Measurements from ENCODE around the gene SEMA3A. TPM values are rescaled to one million over a fixed set of nuclear protein-coding genes. Genes with fewer than 3 reads are reported as not detected.
A peak's percentile ranks its signal among the peaks of the same experiment; 100 is the strongest.

Gene SEMA3A
- total RNA-seq, 1 experiment from 2014 or later: 54.7 TPM

DNA sequence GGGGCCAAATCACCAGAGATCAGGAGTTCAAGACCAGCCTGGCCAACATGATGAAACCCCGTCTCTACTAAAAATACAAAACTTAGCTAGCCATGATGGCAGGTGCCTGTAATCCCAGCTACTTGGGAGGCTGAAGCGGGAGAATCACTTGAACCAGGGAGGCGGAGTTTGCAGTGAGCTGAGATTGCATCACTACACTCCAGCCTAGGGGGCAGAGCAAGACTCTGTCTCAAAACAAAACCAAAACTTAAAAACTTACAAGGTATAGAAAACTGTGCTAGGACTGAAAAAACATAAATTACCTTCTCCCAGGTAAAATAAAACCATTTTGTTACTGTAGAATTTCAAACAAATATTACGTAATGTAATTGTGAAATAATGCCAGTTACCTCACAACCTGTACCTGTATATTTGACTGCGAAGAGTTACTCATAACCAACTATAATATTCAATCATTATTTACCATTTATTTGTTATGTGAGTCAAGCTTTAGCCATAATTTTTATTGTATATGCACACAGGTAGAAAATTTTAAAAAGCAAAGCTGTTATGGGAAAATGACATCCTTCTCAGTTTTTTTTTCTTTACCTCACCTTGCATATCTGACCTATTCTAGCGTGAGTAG is 180.9 kb downstream of the SEMA3A start:
- no peak for DNase-seq (ENCODE audit: low spot score)

DNA sequence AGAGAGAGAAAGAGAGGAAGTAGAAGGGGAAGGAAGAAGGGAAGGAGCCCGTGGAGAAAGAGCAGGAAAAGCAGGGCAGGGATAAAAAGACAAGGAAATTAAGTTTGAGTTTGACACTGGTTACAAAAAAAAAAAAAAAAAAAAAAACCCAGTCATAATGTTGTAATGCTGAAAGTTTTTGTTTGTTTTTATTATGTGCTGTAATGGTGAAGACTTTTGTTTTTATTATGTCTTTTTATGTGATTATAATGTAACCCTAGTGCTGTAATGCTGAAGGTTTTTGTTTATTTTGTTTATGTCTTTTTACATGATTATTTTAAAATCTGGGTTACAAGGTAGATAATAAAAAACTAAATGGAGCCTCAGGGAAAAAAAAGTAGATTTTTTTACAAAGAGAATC is 184.8 kb downstream of the SEMA3A start:
- no peak for DNase-seq (ENCODE audit: low spot score)

DNA sequence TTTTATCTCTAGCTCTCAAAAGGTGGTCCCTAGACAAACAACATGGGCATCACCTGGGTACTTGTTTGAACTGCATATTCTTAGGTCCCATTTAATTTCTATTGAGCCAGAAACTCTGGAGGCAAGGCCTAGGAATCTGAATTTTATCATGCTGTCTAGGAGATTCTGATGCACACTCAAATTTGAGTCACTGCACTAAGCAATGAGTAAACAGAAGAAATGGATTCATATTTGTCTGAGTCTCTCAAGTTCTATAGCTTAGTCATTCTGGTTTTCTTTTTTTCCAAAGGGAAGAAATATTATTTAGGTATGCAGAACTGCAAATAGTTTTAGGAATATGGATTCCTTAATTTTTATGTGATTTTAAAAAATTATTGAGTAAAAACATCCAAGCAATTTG is 185.5 kb downstream of the SEMA3A start:
- DNase-seq (ENCODE audit: low spot score): no peak

DNA sequence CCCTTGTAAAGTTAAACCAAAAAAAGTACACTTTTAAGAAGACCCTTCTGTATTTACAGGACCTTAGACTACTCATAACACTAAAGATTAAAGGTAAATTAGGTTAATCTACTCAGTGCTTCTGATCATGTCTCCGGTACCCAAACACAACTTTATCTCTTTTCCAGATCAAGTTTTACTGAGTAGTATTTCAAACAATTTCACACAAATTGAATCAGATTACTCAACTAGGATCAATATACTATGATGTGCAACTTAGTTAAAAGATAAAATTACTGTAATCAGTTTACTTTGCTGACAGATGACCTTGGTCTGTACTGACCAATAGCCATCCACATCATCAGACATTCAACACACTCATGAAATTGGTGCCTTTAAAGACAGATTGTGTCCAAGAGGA is 191.4 kb downstream of the SEMA3A start:
- no peak for DNase-seq (ENCODE audit: low spot score)

DNA sequence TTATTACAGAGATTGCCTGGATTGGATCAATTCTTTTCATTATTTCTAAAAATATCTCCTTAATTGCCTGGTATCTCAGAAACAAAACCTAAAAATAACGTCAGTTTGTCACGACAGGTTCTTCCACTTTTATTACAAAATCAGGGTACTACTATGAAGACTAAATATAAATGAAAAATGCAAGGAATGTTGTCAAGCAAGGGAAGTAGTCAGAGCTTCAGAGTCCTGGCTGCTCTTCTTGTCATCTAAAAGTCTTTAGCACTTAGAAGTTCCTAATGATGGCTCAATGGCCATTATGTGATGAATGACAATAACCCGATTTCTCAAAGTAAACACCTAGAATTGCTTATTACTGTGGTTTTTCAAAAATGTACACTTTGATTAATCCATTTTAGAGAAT is 192.2 kb downstream of the SEMA3A start:
- no peak for DNase-seq (ENCODE audit: low spot score)

DNA sequence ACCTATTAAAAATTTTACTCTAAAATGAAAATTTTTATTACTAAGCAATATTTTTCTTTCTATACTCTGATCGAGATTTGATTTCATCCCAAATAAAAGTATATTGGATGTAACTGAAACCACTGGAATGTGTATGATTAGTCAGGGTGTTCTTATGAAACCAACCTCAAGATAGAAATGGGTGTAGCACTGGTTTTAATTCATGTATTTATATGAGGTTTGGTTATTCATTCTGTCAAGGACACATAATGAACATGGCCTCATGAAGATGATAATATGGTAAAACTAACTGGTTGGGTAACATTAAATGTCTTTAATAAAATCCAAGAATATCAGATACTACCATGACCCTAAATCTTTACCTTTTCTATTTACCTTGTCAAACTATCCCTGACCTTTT is 197.7 kb downstream of the SEMA3A start:
- DNase-seq (ENCODE audit: low spot score): no peak

DNA sequence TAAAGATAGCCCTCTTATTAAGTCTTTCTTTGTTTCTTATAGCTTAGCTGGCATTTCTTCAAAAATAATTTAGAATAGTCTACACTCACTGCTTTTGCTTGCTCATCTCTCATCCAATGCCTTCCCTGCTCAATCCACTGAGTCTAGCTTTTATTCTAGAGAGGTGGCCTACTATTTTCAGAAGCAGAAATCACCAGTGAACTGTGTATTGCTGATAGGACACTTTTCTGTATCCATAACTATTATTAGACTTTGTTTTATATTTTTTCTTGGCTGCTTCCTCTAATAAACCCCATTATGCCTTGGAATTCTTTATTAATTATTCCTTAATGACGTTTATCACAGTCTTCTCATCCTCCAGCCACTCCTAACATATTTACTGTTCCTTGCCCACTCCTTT is 206.8 kb downstream of the SEMA3A start:
- DNase-seq (ENCODE audit: low spot score): no peak

DNA sequence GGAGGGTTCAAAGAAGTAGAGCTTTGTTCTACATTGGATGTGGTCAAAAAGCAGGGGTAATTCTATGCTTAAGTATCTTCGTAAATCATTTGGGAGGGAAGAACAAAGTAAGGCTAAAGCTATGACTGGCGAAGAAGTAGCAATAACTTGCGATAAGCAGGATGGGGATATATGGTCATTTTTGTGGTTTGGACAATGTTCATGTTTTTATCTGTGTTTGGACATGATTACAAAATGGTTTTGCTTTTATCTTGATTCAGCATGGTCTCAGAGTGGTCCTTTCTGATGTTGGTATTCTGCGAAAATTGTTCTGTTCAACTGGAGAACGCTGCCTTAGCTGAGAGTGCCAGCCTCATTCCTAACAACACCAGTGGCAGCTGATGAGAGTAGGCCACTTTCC is 208.8 kb downstream of the SEMA3A start:
- no peak for DNase-seq (ENCODE audit: low spot score)

DNA sequence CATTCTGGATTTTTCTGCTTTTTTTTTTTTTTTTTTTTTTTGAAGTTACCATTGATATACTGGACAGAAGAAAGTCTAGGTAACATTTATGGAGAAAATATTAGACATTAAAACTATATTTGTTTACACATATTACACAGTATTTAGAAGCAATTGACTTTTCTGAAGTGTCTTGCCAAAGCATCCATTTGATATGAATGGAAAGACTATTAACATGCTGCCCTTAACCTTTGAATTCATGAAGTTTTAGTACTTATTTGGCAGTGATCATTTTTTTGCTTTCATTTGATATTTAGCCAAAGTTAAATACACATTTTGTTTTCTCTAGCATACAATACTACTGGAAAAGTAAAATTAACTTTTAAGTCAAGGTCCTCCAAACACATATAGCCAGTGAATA is 210.0 kb downstream of the SEMA3A start:
- DNase-seq (ENCODE audit: low spot score): no peak

DNA sequence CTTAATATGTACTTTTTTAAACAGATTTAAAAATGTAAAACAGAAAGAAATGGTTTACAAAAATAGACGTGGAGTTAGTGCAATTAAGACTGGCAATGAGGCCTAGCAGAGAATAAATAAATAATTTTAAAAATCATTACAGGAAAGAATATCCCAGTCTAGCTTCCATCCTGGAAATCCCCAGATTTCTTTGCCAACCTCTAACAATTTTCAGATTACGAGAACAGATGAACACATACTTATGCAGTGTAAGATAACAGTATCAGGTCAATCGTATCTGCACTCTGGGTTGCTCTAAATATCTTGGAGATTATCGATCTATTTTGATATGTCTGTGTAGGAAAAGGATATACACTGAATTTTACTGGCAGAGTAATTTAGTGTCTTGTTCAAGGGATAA is 210.5 kb downstream of the SEMA3A start:
- DNase-seq (ENCODE audit: low spot score): no peak

DNA sequence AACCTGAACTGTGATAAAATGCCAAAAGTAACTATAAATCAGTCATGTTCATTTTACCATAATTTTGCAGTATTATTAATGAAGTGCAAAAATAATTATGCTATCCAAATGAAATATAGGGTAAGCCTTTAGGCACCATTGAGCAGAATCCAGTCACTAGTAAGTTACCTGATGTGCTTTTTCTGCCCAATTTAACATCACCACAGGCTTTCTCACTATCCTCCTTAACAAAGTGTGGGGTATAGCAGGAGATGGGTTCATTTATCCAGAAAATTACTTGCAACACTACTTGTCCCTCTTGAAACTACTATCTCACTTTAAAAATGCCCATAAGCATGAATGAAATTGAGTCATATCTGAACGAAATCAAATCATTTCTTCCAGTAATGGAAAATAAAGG is 211.0 kb downstream of the SEMA3A start:
- no peak for DNase-seq (ENCODE audit: low spot score)

DNA sequence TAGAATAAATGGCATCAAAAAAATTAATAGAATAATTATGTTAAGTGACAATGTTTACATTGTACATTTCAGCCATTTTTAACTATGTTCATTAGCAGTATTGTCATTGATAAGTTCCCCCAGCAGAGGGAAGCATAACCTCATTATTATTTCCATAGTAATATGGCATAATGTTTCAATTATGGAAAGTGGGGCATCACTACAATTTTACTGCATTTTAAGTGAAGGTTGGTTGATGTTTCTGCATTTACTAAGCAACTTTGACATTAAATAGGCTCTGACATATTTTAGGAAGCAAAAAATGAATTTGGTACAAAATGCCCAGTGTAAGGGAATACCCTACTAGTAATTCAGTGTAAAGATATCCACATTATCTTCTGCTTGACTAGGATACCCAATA is 218.3 kb downstream of the SEMA3A start:
- peak; percentile 43 for DNase-seq (ENCODE audit: low spot score)

DNA sequence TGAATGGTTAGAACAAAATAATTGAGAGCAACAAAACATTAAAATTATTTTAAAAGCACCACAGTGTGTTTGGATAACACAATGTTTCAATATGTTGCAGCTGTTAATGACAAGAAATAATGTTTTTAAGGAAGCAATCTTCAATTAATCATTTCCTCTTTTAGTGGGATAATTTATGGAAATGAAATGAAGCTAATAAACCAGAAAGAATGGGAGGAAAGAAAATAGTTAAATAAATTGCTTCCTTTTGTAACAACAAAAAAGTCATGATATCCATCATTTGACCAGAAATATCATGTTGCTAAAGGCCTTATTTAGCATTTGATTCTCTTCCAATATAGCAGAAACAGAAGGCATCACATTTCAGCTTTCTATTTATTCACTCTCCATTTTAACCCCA is 224.5 kb downstream of the SEMA3A start:
- DNase-seq (ENCODE audit: low spot score): no peak

DNA sequence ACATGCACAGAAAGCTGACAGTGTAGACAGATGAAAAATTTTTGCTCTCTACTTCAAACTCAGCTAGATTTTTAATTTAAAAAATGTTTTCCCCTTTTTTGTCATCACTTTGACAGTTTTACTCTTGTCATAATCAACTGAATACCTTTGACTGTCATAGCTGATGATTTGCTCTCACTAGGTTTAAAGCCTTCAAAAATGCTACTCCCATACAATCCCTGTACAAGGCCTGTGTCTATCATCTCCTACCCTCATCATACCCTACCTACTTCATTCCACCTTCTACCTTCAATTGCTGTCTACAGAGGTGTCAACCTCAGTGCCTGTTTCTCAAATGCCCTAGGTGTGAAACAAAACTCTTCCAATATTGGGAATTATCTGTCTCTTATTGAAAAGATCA is 230.3 kb downstream of the SEMA3A start:
- DNase-seq (ENCODE audit: low spot score): no peak

DNA sequence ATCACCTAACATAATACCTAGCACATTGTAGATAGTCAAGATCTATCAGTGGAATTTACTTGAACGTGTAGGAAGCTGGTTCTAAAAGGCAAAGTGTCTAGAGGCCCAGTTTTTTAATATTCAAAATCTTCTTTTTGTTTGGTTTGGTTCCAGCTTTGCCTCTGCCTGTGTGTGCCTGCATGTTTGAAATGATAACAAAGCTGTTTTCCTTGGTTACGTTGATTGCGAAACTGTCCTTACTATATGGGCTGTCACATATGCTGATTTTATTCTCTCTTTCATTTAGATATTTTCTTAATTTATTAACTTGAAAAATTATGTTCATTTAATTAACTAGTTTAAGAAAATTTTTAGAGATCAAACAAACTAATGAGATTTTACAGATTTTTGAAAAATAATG is 237.3 kb downstream of the SEMA3A start:
- no peak for DNase-seq (ENCODE audit: low spot score)

DNA sequence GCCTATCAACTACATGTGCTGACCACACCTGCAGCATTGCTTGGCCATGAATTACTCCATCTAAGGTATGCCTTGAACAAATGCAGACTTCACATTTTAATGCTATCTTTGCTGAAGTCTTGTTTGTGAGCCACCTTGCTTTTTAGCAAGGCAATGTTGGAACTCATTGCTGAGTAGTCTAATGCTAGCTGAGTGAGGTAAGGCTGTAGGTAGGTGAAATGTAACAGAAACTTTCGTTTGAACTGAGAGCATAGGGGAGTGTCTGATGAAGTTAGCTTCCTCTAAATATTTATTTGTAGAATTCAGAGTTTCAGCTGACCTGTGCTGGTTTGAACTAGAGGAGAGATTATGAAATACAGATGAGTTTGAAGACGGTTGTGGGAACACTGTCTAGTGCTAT is 238.5 kb downstream of the SEMA3A start:
- DNase-seq (ENCODE audit: low spot score): no peak

DNA sequence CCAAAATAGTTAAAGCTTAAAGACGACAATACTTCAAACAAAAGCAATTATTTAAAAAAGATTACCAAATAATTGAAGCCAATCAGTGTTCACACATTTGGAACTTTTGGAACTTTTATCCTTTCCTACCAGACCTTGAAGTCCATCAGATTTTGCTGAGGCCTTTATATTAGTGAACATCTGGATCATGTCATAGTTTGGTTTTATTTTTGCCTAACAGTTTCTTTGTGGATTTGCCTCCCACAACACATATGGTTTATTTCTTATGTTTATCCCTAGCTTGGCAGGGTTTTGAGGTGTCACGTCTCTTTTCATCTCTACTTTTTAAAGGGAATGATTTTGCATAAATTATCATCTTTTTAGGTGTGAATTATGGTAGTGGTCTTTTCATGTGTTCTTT is 242.4 kb downstream of the SEMA3A start:
- DNase-seq (ENCODE audit: low spot score): no peak

DNA sequence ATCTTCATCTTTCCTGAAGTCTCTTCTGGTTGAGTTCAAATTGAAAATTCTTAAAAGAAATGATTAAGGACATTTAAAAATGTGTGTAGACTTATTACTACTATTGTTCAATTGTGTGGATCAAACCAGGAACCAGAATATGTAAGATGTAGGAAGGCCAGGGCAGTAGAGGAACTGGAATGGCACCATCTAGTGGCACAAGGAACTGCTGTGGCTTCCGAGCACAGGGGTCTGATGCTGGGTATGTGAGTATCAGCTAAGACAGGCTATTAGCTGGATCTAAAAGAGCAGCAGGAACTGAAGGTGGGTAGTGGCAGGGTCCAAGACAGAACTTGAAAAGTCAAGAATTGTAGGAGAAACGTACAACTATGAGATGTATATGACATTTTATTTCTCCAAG is 247.3 kb downstream of the SEMA3A start:
- DNase-seq (ENCODE audit: low spot score): peak; percentile 46

DNA sequence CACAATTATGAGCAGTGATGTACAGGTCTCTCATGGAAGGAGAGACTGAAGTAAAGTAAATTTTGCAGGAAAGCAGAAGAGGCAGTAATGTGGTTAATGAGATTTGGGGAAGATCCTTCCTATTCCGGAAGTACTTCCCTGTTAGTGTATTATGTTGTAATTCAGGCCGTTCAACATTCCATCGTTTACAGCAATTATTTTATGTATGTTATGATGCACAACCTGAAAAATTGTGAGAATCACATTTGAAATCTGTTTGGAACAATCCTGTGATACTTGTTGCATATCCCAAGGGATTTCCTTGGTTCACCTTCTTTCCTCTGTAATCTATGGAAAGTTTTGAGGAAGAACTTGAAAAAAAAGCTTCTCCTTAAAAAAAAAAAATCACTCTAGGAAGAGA is 247.8 kb downstream of the SEMA3A start:
- DNase-seq (ENCODE audit: low spot score): no peak

DNA sequence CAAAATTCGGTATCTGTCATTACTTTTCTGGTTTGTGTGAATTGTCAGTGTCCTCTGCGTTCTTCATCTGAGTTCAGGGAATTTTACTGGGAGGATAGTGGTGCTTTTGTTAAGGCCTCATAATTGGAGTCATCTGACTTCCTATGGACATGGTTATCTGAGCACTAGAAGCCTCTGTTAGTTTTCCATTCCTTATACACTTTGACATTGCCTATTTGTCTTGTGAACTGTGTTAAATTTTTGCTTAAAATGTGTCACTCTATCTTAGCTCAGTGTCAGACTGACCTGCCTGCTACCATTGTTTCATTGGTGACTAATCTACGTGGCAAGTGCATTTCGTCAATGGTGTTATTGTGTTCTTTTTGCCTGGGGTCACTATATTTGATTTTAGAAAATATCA is 253.3 kb downstream of the SEMA3A start:
- no peak for DNase-seq (ENCODE audit: low spot score)

DNA sequence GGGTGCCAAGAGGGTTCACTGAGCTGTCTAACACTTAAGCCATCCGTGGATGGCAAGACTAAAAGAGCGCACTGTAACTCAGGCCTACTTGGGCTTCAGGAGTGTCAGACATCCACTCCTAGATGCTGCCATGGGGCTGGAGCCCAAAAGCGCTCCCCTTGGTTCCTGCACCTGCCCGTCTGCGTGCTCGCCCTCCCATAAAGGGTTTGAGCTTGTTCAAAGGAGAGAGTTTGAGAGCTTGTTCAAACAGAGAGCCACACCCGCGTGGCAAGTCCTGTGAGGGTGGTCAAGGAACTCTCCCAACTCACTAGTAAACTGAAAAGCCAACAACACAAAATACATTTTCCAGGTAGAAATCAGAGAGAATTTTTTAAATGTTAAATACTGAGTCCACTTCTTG is 256.7 kb downstream of the SEMA3A start:
- no peak for DNase-seq (ENCODE audit: low spot score)

DNA sequence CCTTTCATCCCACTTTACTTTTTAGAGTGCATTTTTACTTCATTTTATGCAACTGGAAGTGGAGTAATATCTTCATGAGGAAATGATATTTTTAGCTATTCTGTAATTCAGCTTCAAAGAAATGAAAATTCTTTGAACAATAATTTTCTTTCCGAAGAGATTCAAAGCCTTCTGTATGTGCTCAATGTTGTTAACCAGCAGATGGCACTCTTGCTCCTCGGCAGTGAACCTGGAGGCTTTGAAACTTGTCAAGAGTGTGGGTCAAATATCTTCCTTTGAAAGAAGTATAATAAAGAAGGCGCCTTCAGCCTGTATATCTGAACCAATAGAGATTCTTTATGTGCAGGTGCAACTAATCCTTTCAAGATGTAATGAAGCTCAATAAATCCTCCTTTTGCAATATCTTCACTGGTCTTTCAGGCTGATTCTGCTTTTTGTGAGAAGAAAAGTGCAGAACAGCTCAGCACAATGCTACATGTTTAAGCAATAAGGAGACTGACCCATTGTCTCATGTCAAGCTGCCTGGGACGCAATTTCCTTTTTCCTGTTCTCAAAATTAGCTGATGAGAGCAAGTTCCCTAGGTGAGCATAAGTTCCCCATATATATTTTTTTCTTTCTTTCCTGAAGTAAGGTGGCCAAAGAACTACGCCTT is 258.4 kb downstream of the SEMA3A start:
- DNase-seq (ENCODE audit: low spot score): peak; percentile 85

DNA sequence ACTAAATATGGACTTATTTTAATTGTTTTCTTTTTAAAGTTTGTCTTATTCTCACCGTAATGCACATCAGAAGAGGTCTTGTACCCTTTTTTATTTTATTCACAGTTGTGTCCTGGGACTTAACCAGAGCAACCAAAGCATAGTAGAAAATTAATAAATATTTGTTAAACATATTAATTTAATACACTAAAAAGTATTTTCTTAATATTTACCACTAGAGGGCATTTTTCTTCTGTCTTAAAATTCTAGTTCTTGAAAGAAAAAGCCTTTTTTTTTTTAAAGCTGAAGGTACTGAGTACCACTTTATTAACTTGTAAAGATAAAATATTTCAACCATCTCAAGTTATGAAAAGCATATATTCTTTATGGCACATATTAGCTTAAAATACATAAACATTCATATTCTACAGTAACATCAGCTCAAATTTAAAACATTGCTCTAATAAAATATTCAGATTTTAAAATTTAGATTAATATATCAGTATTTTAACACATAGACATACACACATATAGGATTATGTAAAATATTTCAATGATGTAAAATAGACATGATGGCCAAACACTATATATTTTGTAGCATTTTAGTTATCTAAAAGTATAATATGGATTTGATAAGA is 260.4 kb downstream of the SEMA3A start:
- DNase-seq (ENCODE audit: low spot score): no peak

DNA sequence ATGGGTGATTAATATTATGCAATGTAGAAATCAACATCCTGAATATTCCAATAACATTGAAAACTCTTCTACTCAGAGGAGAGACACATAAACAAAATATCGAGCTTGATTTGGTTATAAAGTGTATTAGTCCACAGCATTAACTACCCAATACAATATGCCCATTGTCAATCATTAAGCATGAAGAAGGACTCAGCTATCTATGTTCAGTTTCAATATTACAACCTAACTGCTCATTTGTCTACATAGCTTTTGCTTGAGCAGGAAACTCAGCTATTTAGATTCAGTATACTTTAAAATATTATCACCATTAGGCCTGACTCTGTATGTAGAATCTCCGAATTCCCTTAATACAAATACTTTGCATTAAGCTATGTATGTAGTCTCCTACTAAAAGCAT is 262.6 kb downstream of the SEMA3A start:
- no peak for DNase-seq (ENCODE audit: low spot score)

Data from H4 (cell line).